Measurements from ENCODE around the gene FUT3. TPM values are rescaled to one million over a fixed set of nuclear protein-coding genes. Genes with fewer than 3 reads are reported as not detected.

Gene FUT3
- total RNA-seq, 2 donors from 2014 or later, result 1.3 TPM; not detected in 1

DNA sequence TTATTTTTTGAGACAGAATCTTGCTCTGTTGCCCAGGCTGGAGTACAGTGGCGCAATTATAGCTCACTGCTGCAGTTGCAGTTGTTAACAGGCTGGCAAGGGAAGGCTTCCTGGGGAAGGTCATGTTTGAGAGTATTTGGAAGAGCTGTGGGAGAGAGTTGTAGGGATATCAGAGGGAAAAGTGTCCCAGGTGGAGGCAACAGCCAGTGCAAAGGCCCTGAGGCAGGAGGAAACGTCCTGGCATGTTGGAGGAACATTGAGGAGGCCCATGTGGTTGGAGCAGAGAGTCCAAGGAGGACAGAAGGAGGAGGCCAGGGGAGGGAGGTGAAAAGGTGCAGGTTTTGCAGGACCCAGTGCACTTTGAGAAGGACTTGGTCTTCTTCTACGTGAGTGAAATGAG, 58.1 kb downstream of the FUT3 start:
- Mint-ChIP-seq H3K4me1 (peaks cover 3% of the 10 kb centered on the region), H3K36me3 (ENCODE audit: low read depth) (peaks cover 17% of the 10 kb centered on the region), H3K27me3 (ENCODE audit: insufficient read depth) (peaks cover 6% of the 10 kb centered on the region), H3K4me3 (no peak overlapping the region), H3K27ac (no peak overlapping the region), H3K9me3 (peaks cover 3% of the 10 kb centered on the region)
- 90 to 92% methylated on average over 3 of the region's 3 CpGs for WGBS, 2 experiments (ENCODE audit: insufficient coverage in 1 of 2, insufficient read length in 1 of 2)
- H3K4me3 ChIP-seq (ENCODE audit: low read length), result no peak overlapping the region
- TF ChIP-seq, protein P1, sequence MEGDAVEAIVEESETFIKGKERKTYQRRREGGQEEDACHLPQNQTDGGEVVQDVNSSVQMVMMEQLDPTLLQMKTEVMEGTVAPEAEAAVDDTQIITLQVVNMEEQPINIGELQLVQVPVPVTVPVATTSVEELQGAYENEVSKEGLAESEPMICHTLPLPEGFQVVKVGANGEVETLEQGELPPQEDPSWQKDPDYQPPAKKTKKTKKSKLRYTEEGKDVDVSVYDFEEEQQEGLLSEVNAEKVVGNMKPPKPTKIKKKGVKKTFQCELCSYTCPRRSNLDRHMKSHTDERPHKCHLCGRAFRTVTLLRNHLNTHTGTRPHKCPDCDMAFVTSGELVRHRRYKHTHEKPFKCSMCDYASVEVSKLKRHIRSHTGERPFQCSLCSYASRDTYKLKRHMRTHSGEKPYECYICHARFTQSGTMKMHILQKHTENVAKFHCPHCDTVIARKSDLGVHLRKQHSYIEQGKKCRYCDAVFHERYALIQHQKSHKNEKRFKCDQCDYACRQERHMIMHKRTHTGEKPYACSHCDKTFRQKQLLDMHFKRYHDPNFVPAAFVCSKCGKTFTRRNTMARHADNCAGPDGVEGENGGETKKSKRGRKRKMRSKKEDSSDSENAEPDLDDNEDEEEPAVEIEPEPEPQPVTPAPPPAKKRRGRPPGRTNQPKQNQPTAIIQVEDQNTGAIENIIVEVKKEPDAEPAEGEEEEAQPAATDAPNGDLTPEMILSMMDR (conservative IDR thresholded peaks at IDR 0.05), result no peak
- H3K9me3 ChIP-seq (ENCODE audit: control insufficient read depth, low read length), result no peaks in the 10 kb centered on the region
- no peak for DNase-seq
- no peaks in the 10 kb centered on the region for H3K27me3 ChIP-seq (ENCODE audit: control insufficient read depth, insufficient read depth, low read length, poor library complexity, severe bottlenecking)
- H3K27ac ChIP-seq (ENCODE audit: low read depth, low read length), result no peak overlapping the region
- peaks cover 11% of the 10 kb centered on the region for H3K36me3 ChIP-seq (ENCODE audit: control insufficient read depth, insufficient read depth, low read length)
- H3K4me1 ChIP-seq (ENCODE audit: control insufficient read depth, insufficient read depth, low read length), result peaks cover 4% of the 10 kb centered on the region
- H3K9ac ChIP-seq (ENCODE audit: extremely low read depth, low read length, poor library complexity, severe bottlenecking), result no peak overlapping the region

Other genes with a start within 250 kb of the FUT3 start
- 10 to 100 TPM; 69.2 to 74.6 TPM for gene SAFB2, start 228.7 kb downstream of the FUT3 start, total RNA-seq
- gene SAFB, start 228.4 kb downstream of the FUT3 start, total RNA-seq, result 100 to 1,000 TPM; 130 to 153 TPM
- gene MICOS13, start 170.9 kb downstream of the FUT3 start, total RNA-seq, result 10 to 100 TPM; 26.3 to 35.0 TPM
- gene HSD11B1L, start 170.4 kb downstream of the FUT3 start, total RNA-seq, result 10 to 100 TPM in 1 of 2 donors, 1 to 10 TPM in 1; 7.7 to 12.7 TPM
- gene RPL36, start 161.2 kb downstream of the FUT3 start, total RNA-seq, result 1,000 to 10,000 TPM; 1,005 to 1,008 TPM
- 100 to 1,000 TPM in 1 of 2 donors, 10 to 100 TPM in 1; 97.1 to 109 TPM for gene LONP1, start 131.3 kb downstream of the FUT3 start, total RNA-seq
- not detected for gene CATSPERD, start 130.8 kb downstream of the FUT3 start, total RNA-seq
- gene PRR22, start 66.7 kb downstream of the FUT3 start, total RNA-seq, result 1 to 10 TPM; 1.9 to 3.6 TPM
- 10 to 100 TPM; 19.6 to 36.8 TPM for gene DUS3L, start 60.3 kb downstream of the FUT3 start, total RNA-seq
- gene NRTN, start 46.4 kb downstream of the FUT3 start, total RNA-seq, result 1 to 10 TPM; 5.8 to 6.4 TPM
- not detected for gene FUT6, start 11.7 kb downstream of the FUT3 start, total RNA-seq
- gene FUT5, start 19.1 kb upstream of the FUT3 start, total RNA-seq, result 1 to 10 TPM in 1 of 2 donors, not detected in 1; 1.3 TPM
- gene NDUFA11, start 52.3 kb upstream of the FUT3 start, total RNA-seq, result 100 to 1,000 TPM; 242 to 269 TPM
- 1 to 10 TPM; 5.9 TPM for gene VMAC, start 53.4 kb upstream of the FUT3 start, total RNA-seq
- 1 to 10 TPM; 6.6 to 6.7 TPM for gene CAPS, start 62.8 kb upstream of the FUT3 start, total RNA-seq
- 10 to 100 TPM; 77.4 to 81.4 TPM for gene RANBP3, start 126.7 kb upstream of the FUT3 start, total RNA-seq